GM23338 (cell line): ENCODE measurements around the gene FNDC3B. TPM values are rescaled to one million over a fixed set of nuclear protein-coding genes. Genes with fewer than 3 reads are reported as not detected.
A peak's percentile ranks its signal among the peaks of the same experiment; 100 is the strongest.

Source experiments
- ATAC-seq: fragments of 200-7000 bp; cut with Tn5 transposase; 3 replicates; pipeline ENCODE4 v1.9.1; 2020
- DNase-seq: peaks from one replicate; pipeline ENCODE4 v3.0.0-alpha.2; 2015; ENCODE audit warnings: low spot score
- H2AFZ ChIP-seq: fragments of 200-600 bp; sonication (generic); 2 replicates; pipeline ENCODE4 v1.8.0; 2016; ENCODE audit warnings: antibody characterized with exemption, mild to moderate bottlenecking, moderate library complexity
- H3F3A ChIP-seq: fragments of 200-600 bp; sonication (generic); replicated peaks from 2 replicates; pipeline ENCODE4 v1.8.0; 2017; ENCODE audit warnings: antibody characterized with exemption, mixed run types, low read depth
- H3K27ac ChIP-seq: fragments of 200-600 bp; sonication (generic); 2 replicates; pipeline ENCODE4 v1.6.1; 2016; ENCODE audit warnings: low read depth
- H3K27me3 ChIP-seq: fragments of 200-600 bp; sonication (generic); 2 replicates; pipeline ENCODE4 v1.8.0; 2016; ENCODE audit warnings: mild to moderate bottlenecking, mixed run types, moderate library complexity; ENCODE audit not compliant: insufficient read depth
- H3K36me3 ChIP-seq: fragments of 200-600 bp; sonication (generic); 2 replicates; pipeline ENCODE4 v1.8.0; 2016; ENCODE audit warnings: mild to moderate bottlenecking; ENCODE audit not compliant: insufficient read depth
- H3K4me1 ChIP-seq: fragments of 200-600 bp; sonication (generic); 2 replicates; pipeline ENCODE4 v1.8.0; 2016; ENCODE audit warnings: mild to moderate bottlenecking, moderate library complexity; ENCODE audit not compliant: insufficient read depth
- H3K4me2 ChIP-seq: fragments of 200-600 bp; sonication (generic); 2 replicates; pipeline ENCODE4 v1.7.1; 2017; ENCODE audit warnings: mixed run types
- H3K4me3 ChIP-seq: fragments of 200-600 bp; sonication (generic); 2 replicates; pipeline ENCODE4 v1.6.1; 2016; ENCODE audit warnings: mixed run types
- H3K79me2 ChIP-seq: fragments of 200-600 bp; sonication (generic); replicated peaks from 2 replicates; pipeline ENCODE4 v1.8.0; 2017; ENCODE audit warnings: mild to moderate bottlenecking; ENCODE audit not compliant: insufficient read depth
- H3K9me2 ChIP-seq: fragments of 200-600 bp; sonication (generic); 2 replicates; pipeline ENCODE4 v1.8.0; 2017; ENCODE audit not compliant: insufficient read depth
- H4K20me1 ChIP-seq: fragments of 200-600 bp; sonication (generic); replicated peaks from 2 replicates; pipeline ENCODE4 v1.8.0; 2017; ENCODE audit warnings: mild to moderate bottlenecking; ENCODE audit not compliant: insufficient read depth
- H3K27ac Mint-ChIP-seq: 2 replicates; pipeline ENCODE4 v1.8.0; 2020; ENCODE audit warnings: inconsistent platforms, mild to moderate bottlenecking, moderate library complexity, mixed read lengths
- H3K27me3 Mint-ChIP-seq: 3 replicates; pipeline ENCODE4 v1.8.0; 2022; ENCODE audit warnings: low read depth, mild to moderate bottlenecking, moderate library complexity, mixed read lengths, inconsistent platforms; ENCODE audit not compliant: insufficient read depth, poor library complexity
- H3K36me3 Mint-ChIP-seq: 3 replicates; pipeline ENCODE4 v1.8.0; 2021; ENCODE audit warnings: low read depth, mild to moderate bottlenecking, inconsistent platforms, moderate library complexity, mixed read lengths
- H3K4me1 Mint-ChIP-seq: 3 replicates; pipeline ENCODE4 v1.8.0; 2020; ENCODE audit warnings: mild to moderate bottlenecking, inconsistent platforms, mixed read lengths
- H3K4me3 Mint-ChIP-seq: 3 replicates; pipeline ENCODE4 v1.8.0; 2021; ENCODE audit warnings: moderate library complexity, mild to moderate bottlenecking, inconsistent platforms, mixed read lengths
- H3K9me3 Mint-ChIP-seq: 3 replicates; pipeline ENCODE4 v1.8.0; 2020; ENCODE audit warnings: moderate library complexity, mild to moderate bottlenecking, inconsistent platforms, mixed read lengths
- EZH2 ChIP-seq: fragments of 200-600 bp; sonication (generic); IDR thresholded peaks from one replicate; pipeline ENCODE4 v1.8.0; 2017; ENCODE audit warnings: antibody characterized with exemption, mild to moderate bottlenecking, low read depth; ENCODE audit not compliant: unreplicated experiment
- EZH2phosphoT487 ChIP-seq: fragments of 200-600 bp; sonication (generic); IDR thresholded peaks from one replicate; pipeline ENCODE4 v1.8.1; 2018; ENCODE audit warnings: antibody characterized with exemption; ENCODE audit not compliant: unreplicated experiment
- JUNB ChIP-seq: IDR thresholded peaks from one replicate; pipeline ENCODE4 v1.6.1; 2016; ENCODE audit warnings: antibody characterized with exemption; ENCODE audit not compliant: unreplicated experiment
- STAT1 ChIP-seq: IDR thresholded peaks from one replicate; pipeline ENCODE4 v1.6.1; 2016; ENCODE audit warnings: antibody characterized with exemption; ENCODE audit not compliant: unreplicated experiment
- ZNF114 ChIP-seq: fragments of 250-450 bp; sonication (Bioruptor Pico); IDR thresholded peaks from 2 replicates; pipeline ENCODE4 v1.5.0; 2020; ENCODE audit warnings: mild to moderate bottlenecking, moderate library complexity
- ZNF331 ChIP-seq: fragments of 250-450 bp; sonication (Bioruptor Pico); IDR thresholded peaks from 2 replicates; pipeline ENCODE4 v1.5.0; 2020; ENCODE audit warnings: low read depth, mild to moderate bottlenecking, moderate library complexity
- polyA plus RNA-seq: library from polyadenylated mRNA; unstranded; fragments of >200 nt; fragmentation: Nextera tagmentation; extraction: Ambion mirVana; gene quantifications from 2 replicates; pipeline ENCODE4 v1.2.1, GENCODE V29; 2016
- total RNA-seq: library from RNA; depleted of rRNA; stranded (reverse); fragments of >200 nt; shearing (Covaris generic); gene quantifications from 2 replicates; pipeline ENCODE4 v1.2.3, GENCODE V29; 2014
- TF ChIP-seq, protein P1 (sequence below): fragments of 250-450 bp; sonication (Bioruptor Pico); IDR thresholded peaks from 2 replicates; pipeline ENCODE4 v1.5.0; 2020; ENCODE audit warnings: mild to moderate bottlenecking, moderate library complexity
- TF ChIP-seq, protein P2 (sequence below): IDR thresholded peaks from 2 replicates; pipeline ENCODE4 v1.6.1; 2016; ENCODE audit warnings: antibody characterized with exemption
- TF ChIP-seq, protein P3 (sequence below), 2 experiments: fragments of 200-600 bp in 1 of 2; sonication (generic) in 1 of 2; conservative IDR thresholded peaks; 2 replicates each; pipeline versions ENCODE4 v1.5.1 to v1.6.1; 2016 to 2017; ENCODE audit warnings: antibody characterized with exemption in 2 of 2, low read depth in 2 of 2, mild to moderate bottlenecking in 2 of 2, moderate library complexity in 1 of 2
- TF ChIP-seq, protein P4 (sequence below): IDR thresholded peaks from one replicate; pipeline ENCODE4 v1.6.1; 2018; ENCODE audit warnings: antibody characterized with exemption; ENCODE audit not compliant: unreplicated experiment

Gene FNDC3B
- total and polyA plus RNA-seq, 2 experiments from 2014 or later: 19.1 to 55.4 TPM

DNA sequence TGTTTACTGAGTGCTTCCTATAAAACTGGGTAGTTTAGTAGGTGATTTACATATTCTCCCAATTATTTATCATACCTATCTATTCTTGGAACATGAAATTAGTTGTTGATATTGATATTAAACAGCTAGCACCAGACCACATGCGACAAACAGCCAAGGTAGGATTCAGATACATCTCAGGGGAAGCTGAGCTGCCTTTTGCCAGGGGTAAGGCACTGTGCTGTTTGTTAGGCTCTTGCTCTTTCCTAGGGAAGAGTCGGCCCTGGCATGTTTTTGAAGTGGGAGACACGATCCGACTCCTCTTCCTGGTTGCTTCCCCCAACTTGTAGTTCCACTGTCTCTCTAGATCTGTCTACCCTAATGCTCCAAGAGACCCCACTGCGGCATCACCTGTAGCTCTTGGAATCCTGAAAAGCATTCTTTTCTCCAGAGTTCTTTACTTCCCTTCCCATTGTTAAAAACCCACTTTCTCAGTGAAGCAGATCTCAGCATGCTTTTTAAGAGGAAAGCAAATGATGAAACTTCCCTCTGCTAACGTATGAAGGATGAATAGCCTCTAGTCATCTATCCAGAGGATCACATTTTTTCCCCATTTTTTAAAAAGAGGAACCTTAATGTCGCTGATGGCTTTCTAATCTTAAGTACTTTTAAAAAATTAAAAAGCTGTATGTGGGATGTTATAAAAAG, 270.5 kb downstream of the FNDC3B start:
- Mint-ChIP-seq H3K9me3 (no peaks in the 10 kb centered on the region), H3K4me1 (peaks cover 32% of the 10 kb centered on the region), H3K4me3 (no peak overlapping the region), H3K27me3 (peaks cover 3% of the 10 kb centered on the region), H3K27ac (peak overlapping the region; percentile 78), H3K36me3 (peaks cover 44% of the 10 kb centered on the region)
- Histone ChIP-seq H3K79me2 (no peaks in the 10 kb centered on the region), H3K36me3 (peaks cover 19% of the 10 kb centered on the region; the same call in 1 of the 2 replicates), H3K9me2 (no peaks in the 10 kb centered on the region), H3K27me3 (no peaks in the 10 kb centered on the region), H3K4me1 (peaks cover 18% of the 10 kb centered on the region; the same call in 1 of the 2 replicates), H4K20me1 (peaks cover 3% of the 10 kb centered on the region; the same call in 1 of the 2 replicates), H3K4me3 (no peak overlapping the region), H3K27ac (peak overlapping the region; percentile 75), H3K4me2 (no peak overlapping the region), H2AFZ (no peak overlapping the region), H3F3A (no peaks in the 10 kb centered on the region)
- TF ChIP-seq EZH2phosphoT487 (no peak), JUNB (no peak), STAT1 (no peak), ZNF114 (no peak), EZH2 (no peak), ZNF331 (CRISPR knock-in tag) (no peak)
- TF ChIP-seq, protein P1, sequence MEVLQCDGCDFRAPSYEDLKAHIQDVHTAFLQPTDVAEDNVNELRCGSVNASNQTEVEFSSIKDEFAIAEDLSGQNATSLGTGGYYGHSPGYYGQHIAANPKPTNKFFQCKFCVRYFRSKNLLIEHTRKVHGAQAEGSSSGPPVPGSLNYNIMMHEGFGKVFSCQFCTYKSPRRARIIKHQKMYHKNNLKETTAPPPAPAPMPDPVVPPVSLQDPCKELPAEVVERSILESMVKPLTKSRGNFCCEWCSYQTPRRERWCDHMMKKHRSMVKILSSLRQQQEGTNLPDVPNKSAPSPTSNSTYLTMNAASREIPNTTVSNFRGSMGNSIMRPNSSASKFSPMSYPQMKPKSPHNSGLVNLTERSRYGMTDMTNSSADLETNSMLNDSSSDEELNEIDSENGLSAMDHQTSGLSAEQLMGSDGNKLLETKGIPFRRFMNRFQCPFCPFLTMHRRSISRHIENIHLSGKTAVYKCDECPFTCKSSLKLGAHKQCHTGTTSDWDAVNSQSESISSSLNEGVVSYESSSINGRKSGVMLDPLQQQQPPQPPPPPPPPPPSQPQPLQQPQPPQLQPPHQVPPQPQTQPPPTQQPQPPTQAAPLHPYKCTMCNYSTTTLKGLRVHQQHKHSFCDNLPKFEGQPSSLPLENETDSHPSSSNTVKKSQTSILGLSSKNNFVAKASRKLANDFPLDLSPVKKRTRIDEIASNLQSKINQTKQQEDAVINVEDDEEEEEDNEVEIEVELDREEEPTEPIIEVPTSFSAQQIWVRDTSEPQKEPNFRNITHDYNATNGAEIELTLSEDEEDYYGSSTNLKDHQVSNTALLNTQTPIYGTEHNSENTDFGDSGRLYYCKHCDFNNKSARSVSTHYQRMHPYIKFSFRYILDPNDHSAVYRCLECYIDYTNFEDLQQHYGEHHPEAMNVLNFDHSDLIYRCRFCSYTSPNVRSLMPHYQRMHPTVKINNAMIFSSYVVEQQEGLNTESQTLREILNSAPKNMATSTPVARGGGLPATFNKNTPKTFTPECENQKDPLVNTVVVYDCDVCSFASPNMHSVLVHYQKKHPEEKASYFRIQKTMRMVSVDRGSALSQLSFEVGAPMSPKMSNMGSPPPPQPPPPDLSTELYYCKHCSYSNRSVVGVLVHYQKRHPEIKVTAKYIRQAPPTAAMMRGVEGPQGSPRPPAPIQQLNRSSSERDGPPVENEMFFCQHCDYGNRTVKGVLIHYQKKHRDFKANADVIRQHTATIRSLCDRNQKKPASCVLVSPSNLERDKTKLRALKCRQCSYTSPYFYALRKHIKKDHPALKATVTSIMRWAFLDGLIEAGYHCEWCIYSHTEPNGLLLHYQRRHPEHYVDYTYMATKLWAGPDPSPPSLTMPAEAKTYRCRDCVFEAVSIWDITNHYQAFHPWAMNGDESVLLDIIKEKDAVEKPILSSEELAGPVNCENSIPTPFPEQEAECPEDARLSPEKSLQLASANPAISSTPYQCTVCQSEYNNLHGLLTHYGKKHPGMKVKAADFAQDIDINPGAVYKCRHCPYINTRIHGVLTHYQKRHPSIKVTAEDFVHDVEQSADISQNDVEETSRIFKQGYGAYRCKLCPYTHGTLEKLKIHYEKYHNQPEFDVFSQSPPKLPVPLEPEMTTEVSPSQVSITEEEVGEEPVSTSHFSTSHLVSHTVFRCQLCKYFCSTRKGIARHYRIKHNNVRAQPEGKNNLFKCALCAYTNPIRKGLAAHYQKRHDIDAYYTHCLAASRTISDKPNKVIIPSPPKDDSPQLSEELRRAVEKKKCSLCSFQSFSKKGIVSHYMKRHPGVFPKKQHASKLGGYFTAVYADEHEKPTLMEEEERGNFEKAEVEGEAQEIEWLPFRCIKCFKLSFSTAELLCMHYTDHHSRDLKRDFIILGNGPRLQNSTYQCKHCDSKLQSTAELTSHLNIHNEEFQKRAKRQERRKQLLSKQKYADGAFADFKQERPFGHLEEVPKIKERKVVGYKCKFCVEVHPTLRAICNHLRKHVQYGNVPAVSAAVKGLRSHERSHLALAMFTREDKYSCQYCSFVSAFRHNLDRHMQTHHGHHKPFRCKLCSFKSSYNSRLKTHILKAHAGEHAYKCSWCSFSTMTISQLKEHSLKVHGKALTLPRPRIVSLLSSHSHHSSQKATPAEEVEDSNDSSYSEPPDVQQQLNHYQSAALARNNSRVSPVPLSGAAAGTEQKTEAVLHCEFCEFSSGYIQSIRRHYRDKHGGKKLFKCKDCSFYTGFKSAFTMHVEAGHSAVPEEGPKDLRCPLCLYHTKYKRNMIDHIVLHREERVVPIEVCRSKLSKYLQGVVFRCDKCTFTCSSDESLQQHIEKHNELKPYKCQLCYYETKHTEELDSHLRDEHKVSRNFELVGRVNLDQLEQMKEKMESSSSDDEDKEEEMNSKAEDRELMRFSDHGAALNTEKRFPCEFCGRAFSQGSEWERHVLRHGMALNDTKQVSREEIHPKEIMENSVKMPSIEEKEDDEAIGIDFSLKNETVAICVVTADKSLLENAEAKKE (CRISPR knock-in tag): no peak
- TF ChIP-seq, protein P2, sequence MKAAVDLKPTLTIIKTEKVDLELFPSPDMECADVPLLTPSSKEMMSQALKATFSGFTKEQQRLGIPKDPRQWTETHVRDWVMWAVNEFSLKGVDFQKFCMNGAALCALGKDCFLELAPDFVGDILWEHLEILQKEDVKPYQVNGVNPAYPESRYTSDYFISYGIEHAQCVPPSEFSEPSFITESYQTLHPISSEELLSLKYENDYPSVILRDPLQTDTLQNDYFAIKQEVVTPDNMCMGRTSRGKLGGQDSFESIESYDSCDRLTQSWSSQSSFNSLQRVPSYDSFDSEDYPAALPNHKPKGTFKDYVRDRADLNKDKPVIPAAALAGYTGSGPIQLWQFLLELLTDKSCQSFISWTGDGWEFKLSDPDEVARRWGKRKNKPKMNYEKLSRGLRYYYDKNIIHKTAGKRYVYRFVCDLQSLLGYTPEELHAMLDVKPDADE: no peak
- TF ChIP-seq, protein P3, sequence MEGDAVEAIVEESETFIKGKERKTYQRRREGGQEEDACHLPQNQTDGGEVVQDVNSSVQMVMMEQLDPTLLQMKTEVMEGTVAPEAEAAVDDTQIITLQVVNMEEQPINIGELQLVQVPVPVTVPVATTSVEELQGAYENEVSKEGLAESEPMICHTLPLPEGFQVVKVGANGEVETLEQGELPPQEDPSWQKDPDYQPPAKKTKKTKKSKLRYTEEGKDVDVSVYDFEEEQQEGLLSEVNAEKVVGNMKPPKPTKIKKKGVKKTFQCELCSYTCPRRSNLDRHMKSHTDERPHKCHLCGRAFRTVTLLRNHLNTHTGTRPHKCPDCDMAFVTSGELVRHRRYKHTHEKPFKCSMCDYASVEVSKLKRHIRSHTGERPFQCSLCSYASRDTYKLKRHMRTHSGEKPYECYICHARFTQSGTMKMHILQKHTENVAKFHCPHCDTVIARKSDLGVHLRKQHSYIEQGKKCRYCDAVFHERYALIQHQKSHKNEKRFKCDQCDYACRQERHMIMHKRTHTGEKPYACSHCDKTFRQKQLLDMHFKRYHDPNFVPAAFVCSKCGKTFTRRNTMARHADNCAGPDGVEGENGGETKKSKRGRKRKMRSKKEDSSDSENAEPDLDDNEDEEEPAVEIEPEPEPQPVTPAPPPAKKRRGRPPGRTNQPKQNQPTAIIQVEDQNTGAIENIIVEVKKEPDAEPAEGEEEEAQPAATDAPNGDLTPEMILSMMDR (conservative IDR thresholded peaks at IDR 0.05; ENCODE audit: low read depth in 2 of 2): no peak
- TF ChIP-seq, protein P4, sequence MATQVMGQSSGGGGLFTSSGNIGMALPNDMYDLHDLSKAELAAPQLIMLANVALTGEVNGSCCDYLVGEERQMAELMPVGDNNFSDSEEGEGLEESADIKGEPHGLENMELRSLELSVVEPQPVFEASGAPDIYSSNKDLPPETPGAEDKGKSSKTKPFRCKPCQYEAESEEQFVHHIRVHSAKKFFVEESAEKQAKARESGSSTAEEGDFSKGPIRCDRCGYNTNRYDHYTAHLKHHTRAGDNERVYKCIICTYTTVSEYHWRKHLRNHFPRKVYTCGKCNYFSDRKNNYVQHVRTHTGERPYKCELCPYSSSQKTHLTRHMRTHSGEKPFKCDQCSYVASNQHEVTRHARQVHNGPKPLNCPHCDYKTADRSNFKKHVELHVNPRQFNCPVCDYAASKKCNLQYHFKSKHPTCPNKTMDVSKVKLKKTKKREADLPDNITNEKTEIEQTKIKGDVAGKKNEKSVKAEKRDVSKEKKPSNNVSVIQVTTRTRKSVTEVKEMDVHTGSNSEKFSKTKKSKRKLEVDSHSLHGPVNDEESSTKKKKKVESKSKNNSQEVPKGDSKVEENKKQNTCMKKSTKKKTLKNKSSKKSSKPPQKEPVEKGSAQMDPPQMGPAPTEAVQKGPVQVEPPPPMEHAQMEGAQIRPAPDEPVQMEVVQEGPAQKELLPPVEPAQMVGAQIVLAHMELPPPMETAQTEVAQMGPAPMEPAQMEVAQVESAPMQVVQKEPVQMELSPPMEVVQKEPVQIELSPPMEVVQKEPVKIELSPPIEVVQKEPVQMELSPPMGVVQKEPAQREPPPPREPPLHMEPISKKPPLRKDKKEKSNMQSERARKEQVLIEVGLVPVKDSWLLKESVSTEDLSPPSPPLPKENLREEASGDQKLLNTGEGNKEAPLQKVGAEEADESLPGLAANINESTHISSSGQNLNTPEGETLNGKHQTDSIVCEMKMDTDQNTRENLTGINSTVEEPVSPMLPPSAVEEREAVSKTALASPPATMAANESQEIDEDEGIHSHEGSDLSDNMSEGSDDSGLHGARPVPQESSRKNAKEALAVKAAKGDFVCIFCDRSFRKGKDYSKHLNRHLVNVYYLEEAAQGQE: no peak
- DNase-seq (no peak), ATAC-seq (peak; percentile 45)
